Activated naive CD4-positive, alpha-beta T cell treated with anti-CD3 and anti-CD28 coated beads, Interleukin-2, amount 50 U/mL, for 24 hours (primary cell): ENCODE results near the gene ALDH3B2.
"Not testable (repeated sequence)": the region's sequence is repeated elsewhere in the genome, so short reads cannot be mapped to it uniquely, and the experiment has no call there.

ENCODE experiments used
- H3K27ac Mint-ChIP-seq: one replicate; pipeline ENCODE4 v1.8.0; 2021; ENCODE audit warnings: mild to moderate bottlenecking, mixed read lengths
- H3K27me3 Mint-ChIP-seq: one replicate; pipeline ENCODE4 v1.8.0; 2021; ENCODE audit warnings: mixed read lengths
- H3K36me3 Mint-ChIP-seq: one replicate; pipeline ENCODE4 v1.8.0; 2021; ENCODE audit warnings: mixed read lengths
- H3K4me1 Mint-ChIP-seq: one replicate; pipeline ENCODE4 v1.8.0; 2021; ENCODE audit warnings: mixed read lengths
- H3K4me3 Mint-ChIP-seq: one replicate; pipeline ENCODE4 v1.8.0; 2021; ENCODE audit warnings: mild to moderate bottlenecking, mixed read lengths
- H3K9me3 Mint-ChIP-seq: one replicate; pipeline ENCODE4 v1.8.0; 2021; ENCODE audit warnings: mixed read lengths

Gene ALDH3B2

DNA sequence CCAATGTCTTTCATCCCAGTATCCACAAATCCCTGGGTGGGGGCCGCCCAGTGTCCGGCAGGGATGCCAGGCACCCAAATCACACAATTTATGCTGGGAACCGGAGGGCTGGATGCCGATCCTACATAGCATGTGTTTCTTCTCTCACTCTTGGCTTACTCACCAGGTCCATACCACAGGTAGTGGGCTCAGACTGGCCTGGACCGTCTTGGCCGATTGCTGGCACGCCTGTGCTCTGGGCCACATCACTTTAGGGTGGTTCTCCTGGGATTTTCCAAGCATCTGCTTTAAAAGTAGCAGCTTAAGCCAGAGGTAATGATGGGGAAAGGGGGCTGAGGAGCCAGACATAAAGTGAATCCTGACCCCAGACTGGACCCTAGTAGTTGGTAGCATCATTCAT, 22.6 kb upstream of the ALDH3B2 start:
- Mint-ChIP-seq H3K36me3 (no peaks in the 10 kb centered on the region), H3K9me3 (no peaks in the 10 kb centered on the region), H3K4me3 (no peak overlapping the region), H3K27ac (no peak overlapping the region), H3K27me3 (no peaks in the 10 kb centered on the region), H3K4me1 (no peaks in the 10 kb centered on the region)

DNA sequence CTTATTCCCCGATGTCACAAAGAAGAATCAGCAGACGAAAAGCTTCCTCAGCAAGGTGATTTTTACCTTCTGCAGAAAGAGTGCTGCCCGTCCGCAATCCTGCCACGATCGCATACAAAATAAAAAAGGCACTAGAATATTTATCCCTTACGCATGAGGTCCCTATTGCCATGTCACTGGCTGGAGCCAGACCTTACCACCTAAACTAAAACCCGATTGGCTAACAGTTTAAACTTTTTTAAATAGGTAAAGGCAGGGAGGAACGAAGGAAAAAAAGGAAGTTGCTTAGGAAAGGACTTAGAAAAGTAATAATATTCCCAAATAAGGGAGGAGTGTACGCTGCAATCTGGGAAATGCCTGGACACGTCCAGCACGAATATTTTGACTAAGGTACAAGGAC, 21.2 kb upstream of the ALDH3B2 start:
- H3K36me3 Mint-ChIP-seq, result no peaks in the 10 kb centered on the region
- no peak overlapping the region for H3K4me3 Mint-ChIP-seq
- no peaks in the 10 kb centered on the region for H3K27me3 Mint-ChIP-seq
- no peaks in the 10 kb centered on the region for H3K9me3 Mint-ChIP-seq
- H3K4me1 Mint-ChIP-seq, result no peaks in the 10 kb centered on the region
- H3K27ac Mint-ChIP-seq, result no peak overlapping the region

DNA sequence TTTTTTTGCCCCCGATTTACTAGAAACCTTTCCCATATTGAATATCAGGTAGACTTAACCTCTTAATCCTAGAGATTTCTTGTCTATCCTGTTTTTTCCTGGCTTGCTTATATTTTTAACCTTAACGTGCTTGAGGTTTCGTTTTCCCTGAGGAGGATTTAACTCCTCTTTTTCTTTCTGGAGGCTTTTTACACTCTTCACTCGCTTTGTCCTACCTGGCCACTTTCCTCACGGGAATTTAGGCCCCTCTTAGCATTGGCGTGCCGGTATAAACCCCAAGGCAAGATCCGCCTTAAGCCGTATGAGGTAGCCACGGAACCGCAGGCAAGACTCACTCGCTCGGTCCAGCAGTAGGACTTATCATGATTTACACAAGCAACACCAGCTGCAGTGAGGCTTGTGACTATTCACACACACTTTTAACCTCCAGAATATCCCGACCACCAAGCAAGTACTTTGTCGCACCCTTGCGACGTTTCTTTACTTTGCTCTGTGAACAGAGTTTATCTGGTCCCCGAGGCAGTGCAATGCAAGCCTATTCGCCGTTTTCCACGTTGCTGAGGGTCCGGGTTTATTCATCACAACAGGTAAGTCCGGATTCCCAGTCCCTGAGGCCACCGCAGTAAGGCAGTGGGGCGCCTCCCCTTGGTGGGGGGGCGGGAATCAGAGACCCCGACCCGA, 20.6 kb upstream of the ALDH3B2 start:
- H3K4me3 Mint-ChIP-seq, result no peak overlapping the region
- no peaks in the 10 kb centered on the region for H3K27me3 Mint-ChIP-seq
- H3K9me3 Mint-ChIP-seq, result no peaks in the 10 kb centered on the region

DNA sequence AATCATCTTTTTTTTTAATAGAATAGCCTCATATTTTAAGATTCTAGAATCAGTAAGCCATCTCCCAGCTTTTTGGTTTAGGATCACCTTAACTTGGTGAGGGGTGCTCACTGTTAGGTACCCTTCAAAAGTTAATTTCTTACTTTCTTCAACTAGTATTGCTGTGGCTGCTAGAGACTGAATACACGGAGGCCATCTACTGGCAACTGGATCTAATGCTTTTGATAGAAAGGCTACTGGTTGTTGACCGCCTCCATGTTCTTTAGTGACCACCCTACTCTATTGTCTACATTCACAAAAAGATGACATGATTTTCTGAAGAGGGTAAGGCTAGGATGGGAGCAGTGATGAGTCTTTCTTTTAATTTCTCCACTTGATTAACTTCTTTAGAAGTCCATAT, 16.7 kb upstream of the ALDH3B2 start:
- H3K27me3 Mint-ChIP-seq, result peaks cover 3% of the 10 kb centered on the region
- H3K36me3 Mint-ChIP-seq, result no peaks in the 10 kb centered on the region
- no peaks in the 10 kb centered on the region for H3K4me1 Mint-ChIP-seq
- H3K9me3 Mint-ChIP-seq, result no peaks in the 10 kb centered on the region
- H3K4me3 Mint-ChIP-seq, result no peak overlapping the region
- no peak overlapping the region for H3K27ac Mint-ChIP-seq

More for the DNA sequence above, 20.6 kb upstream of the ALDH3B2 start:
- Mint-ChIP-seq H3K27ac (no peak overlapping the region), H3K4me1 (no peaks in the 10 kb centered on the region), H3K36me3 (no peaks in the 10 kb centered on the region)

DNA sequence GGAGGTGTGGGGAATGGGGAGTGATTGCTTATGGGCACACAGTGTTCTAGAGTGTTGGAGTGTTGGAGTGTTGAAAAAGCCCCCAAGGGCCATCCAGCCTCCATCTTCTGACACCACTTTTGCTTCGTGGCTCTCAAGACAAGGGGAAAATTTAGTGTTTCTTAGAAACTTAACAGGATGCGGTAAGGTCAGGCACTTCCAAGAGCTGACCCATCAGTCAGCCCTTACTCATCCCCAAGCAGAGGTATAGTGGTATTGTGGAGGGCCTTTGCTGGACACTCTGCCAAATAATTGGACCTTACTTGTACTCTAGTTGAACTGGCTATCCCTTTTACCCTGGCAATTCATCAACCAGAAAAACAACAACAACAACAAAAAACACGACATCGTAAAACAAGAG, 14.8 kb upstream of the ALDH3B2 start:
- H3K27me3 Mint-ChIP-seq, result peaks cover 6% of the 10 kb centered on the region
- H3K36me3 Mint-ChIP-seq, result no peaks in the 10 kb centered on the region
- peak overlapping the region; percentile 42 for H3K27ac Mint-ChIP-seq
- no peak overlapping the region for H3K4me3 Mint-ChIP-seq
- H3K9me3 Mint-ChIP-seq, result no peaks in the 10 kb centered on the region
- no peaks in the 10 kb centered on the region for H3K4me1 Mint-ChIP-seq

DNA sequence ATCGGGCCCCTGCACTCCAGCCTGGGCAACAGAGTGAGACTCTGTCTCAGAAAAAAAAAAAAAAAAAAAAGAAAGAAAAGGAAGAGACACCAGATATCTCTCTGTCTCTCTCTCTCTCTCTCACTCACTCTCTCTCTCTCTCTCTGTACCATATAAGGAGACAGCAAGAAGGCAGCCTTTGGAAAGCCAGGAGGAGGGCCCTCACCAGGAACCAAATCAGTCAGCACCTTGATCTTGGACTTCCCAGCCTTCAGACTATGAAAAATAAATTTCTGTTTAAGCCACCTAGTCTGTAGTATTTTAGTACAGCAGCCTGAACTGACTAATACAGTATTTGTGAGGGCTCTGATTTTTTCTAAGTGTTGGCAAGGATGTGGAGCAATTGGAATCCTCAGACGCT, 13.6 kb upstream of the ALDH3B2 start:
- no peak overlapping the region for H3K4me3 Mint-ChIP-seq
- H3K9me3 Mint-ChIP-seq, result no peaks in the 10 kb centered on the region
- no peak overlapping the region for H3K27ac Mint-ChIP-seq
- no peaks in the 10 kb centered on the region for H3K36me3 Mint-ChIP-seq
- peaks cover 6% of the 10 kb centered on the region for H3K27me3 Mint-ChIP-seq
- H3K4me1 Mint-ChIP-seq, result no peaks in the 10 kb centered on the region

DNA sequence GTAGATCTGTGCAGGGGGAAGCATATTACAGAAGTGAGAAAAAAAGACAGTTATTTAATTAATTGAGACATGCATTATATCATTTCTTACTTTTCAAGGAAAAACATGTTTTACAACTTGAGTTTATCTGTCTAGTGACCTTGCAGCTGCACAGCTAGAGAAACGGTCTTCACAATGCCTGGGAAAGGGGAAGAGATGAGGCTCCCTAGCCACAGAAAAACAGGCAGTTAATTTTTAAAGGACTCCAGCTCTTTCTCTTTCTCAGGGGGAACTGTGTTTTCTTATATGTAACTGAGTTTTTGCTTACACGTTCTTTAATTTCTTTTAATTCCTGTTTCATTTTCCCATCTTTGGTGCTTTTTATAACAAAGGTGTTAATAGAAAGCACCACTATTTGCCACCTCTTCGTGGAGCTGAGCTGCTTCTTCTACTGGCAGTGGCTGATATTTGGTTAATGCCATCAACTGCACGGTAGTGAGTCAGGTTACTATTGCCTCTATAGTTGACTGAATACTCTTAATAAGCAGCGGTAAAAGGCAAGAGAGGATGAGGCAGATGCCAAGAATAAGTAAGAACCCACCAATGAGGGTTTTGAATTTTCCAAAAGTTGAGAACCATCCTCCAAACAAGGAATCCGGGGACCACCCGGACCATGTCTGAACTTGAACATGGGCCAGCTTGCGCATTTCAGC, 11.4 kb upstream of the ALDH3B2 start:
- H3K9me3 Mint-ChIP-seq, H3K27me3 Mint-ChIP-seq, H3K36me3 Mint-ChIP-seq, H3K4me3 Mint-ChIP-seq, H3K27ac Mint-ChIP-seq, H3K4me1 Mint-ChIP-seq: not testable (repeated sequence)

DNA sequence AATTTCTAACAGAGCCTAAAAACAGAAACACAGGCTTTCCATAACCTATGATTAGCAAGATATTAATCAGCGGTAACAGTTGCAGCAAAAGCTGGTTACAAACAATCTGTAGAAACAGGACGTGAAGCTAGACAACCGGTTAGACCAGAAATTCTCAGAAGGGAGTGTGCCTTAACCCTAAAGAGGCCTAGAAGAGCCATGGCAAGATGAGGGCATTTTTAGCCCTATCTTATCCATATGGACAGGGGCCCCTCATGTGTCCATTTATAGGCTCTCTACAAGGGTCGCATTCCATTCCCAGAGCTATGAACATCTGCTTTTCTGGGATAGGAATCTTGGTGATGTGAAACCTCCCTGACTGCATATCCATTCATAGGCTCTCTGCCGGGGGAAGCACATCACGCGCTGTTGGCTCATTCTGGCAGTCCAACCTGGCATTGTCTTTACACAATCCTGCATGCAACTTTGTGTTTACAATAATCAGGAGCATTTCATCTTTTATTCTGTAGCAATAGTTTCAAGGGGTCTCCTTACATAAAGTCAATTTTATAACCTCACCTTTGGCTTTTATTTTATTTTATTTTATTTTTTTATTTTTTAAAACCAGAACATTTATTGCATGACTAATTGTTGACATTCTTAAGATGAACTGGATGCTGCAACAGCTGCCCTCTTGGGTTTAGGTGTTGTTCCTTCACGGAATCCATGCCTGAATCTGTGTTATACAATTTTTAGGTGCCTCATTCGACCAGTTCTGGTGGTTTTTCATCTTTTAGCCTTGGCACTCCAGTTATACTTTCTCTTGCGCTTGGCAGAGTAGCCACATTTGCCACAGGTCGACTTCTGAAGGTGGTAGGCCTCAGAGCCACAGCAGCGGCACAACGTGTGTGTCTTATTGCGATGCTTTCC, 8.0 kb upstream of the ALDH3B2 start:
- not testable (repeated sequence) for H3K4me1 Mint-ChIP-seq, H3K27ac Mint-ChIP-seq, H3K27me3 Mint-ChIP-seq, H3K36me3 Mint-ChIP-seq, H3K4me3 Mint-ChIP-seq, H3K9me3 Mint-ChIP-seq

DNA sequence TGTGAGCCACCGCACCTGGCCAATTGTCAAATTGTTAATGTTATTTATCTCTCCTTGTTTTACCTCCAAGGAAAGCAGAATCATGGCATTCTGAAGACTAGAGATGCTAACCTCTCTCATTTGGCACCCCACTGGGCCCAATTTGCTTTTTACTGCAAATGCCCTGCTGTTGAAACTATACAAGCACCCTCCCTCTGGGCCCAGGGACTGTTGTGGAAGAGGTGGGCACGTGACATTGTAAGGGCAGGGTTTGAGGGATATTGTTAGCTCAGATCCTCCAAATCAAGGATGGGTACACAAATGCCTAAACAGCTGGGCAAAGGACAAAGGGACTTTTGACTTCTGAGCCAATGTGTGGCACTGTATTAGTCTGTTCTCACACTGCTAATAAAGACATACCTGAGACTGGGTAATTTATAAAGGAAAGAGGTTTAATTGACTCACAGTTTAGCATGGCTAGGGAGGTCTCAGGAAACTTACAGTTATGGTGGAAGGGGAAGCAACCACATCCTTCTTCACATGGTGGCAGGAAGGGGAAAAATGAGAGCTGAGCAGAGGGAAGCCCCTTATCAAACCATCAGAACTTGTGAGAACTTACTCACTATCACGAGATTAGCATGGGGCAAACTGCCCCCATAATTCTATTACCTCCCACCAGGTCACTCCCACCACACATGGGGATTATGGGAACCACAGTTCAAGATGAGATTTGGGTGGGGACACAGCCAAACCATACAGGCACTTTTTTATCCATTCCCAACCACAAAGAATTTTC, 6.5 kb upstream of the ALDH3B2 start:
- Mint-ChIP-seq H3K27me3 (peaks cover 2% of the 10 kb centered on the region), H3K9me3 (no peaks in the 10 kb centered on the region), H3K4me1 (no peaks in the 10 kb centered on the region), H3K4me3 (no peak overlapping the region), H3K36me3 (no peaks in the 10 kb centered on the region), H3K27ac (no peak overlapping the region)

DNA sequence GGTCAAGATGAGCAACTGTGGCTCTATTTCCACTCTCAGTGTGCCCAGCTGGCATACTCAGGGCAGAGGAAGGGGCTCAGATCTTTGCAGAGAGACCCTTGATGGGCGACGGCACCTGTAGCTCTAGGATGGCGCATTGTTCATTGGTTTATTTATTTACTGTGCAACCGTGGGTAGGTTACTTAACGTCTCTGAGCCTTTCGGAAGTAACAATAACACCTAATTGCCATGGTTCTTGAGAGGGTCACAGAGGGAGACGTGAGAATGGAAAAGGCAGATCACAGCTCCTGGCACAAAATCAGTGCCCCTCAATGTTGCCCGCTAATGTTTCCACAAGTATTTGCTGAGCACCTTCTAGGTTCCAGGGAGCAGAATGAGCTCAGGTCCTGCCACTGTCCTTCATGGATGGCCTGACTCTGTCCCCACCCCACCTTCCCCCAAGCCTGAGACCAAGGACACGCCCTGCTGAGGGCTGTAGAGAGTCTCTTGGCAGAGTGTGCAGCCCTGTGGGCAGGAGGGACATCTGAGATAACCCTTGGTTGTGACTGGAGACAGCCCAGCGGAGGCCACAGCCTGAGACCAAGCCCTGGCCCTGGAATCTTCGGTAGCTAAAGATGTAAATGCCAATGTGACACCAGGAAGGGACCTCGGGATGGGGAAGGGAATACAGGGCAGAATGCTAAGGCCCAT, 780 bp upstream of the ALDH3B2 start:
- H3K4me1 Mint-ChIP-seq, result no peaks in the 10 kb centered on the region
- no peaks in the 10 kb centered on the region for H3K9me3 Mint-ChIP-seq
- H3K36me3 Mint-ChIP-seq, result no peaks in the 10 kb centered on the region
- H3K27ac Mint-ChIP-seq, result no peak overlapping the region
- no peaks in the 10 kb centered on the region for H3K27me3 Mint-ChIP-seq
- H3K4me3 Mint-ChIP-seq, result no peak overlapping the region

DNA sequence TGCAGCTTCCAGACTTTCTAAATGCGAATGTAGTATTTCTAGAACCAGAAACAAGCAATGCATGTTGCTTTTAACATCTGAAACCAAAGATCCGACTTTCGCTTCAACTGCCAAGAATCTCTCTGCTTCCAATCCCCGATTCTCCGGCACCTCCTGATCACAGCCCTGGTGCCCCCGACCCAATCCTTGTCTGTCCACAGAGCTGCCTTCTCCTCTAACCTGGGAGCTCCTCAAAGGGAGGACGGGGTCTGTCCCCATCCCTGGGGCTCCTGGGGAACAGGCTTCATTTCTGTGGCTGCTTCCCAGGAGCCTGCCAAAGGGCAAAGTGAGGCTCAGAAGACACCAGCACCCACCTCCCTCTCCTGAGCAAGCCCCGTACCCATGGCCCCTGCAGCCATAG, 521 bp downstream of the ALDH3B2 start:
- Mint-ChIP-seq H3K27ac (no peak overlapping the region), H3K27me3 (no peaks in the 10 kb centered on the region), H3K36me3 (no peaks in the 10 kb centered on the region), H3K9me3 (no peaks in the 10 kb centered on the region), H3K4me1 (no peaks in the 10 kb centered on the region), H3K4me3 (no peak overlapping the region)

DNA sequence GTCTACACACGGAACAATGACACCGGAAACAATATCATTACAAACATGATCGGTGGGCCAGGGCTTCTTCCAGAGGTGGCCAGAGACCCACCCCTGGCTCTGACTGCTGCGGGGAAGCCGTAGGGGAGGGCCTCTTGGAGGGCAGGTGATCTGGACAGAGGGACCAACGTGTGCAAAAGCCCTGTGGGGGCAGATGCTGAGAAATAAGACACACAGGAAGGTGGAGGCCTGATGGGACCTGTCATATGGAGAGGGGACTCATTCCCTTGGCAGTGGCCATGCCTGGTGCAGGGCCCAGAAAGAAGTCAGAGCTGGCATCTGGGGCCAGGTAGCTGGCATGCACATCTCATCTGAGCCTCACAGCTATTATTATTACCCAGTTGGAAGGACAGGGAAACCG, 1.1 kb downstream of the ALDH3B2 start:
- no peaks in the 10 kb centered on the region for H3K27me3 Mint-ChIP-seq

DNA sequence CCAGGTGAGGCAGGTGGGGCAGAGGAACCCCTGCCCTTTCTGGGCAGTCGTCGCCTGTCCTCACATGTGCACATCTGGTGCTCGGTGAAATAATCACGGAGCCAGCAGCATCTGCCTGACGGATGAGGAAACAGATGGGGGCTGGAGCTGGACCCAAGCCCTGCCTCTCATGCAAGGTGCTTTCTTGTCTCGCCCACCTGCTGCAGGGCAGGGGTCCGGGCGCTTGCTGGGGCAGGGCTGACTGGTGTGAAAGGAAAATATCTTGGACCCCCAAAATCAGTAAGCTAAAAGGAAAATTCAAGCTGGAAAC, 3.3 kb downstream of the ALDH3B2 start:
- H3K27me3 Mint-ChIP-seq, result no peaks in the 10 kb centered on the region
- H3K4me3 Mint-ChIP-seq, result no peak overlapping the region
- no peak overlapping the region for H3K27ac Mint-ChIP-seq
- H3K9me3 Mint-ChIP-seq, result no peaks in the 10 kb centered on the region
- no peaks in the 10 kb centered on the region for H3K4me1 Mint-ChIP-seq
- H3K36me3 Mint-ChIP-seq, result no peaks in the 10 kb centered on the region

More for the DNA sequence above, 1.1 kb downstream of the ALDH3B2 start:
- Mint-ChIP-seq H3K27ac (no peak overlapping the region), H3K9me3 (no peaks in the 10 kb centered on the region), H3K4me1 (no peaks in the 10 kb centered on the region), H3K4me3 (no peak overlapping the region), H3K36me3 (no peaks in the 10 kb centered on the region)

DNA sequence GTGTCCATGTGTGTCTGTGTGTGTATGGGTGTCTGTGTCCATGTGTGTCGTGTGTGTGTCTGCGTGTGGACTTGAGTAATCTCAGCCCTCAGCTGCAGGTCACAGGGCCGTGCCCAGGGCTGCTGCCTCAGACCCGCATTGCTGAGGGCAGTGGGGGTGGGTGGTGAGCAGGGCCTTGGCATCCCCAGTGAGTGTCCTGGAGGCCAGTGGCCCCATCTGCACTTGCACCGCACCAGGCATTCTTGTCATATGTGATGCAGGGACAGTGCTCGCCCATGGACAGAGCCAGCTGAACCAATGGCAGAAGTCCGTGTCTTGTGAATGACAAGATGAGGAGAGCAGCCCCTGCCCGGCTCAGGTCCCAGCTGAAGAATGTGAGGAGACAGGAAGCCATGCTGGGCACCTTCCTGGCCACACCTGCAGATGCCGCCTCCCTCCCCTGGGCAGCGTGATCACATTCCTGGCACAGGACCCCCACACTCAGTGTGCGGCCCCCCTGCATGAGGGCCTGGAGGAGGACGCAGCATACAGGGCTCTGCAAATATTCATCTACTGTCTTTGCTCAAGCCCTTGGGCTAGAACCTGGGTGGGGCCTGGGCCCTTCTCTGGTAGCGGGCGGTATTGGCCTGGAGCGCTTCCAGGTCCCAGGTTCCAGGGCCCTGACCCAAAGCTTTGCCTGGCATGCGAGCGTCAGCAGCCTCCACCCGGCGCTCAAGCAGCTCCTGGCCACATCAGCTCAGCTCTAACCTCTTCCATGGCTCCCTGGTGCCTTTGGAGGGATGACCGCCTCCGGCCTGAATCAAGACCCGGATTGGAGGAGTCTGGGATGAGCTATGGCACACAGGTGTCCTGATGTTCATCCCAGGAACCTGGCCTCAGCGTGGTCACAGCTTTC, 3.9 kb downstream of the ALDH3B2 start:
- H3K27me3 Mint-ChIP-seq, result no peaks in the 10 kb centered on the region
- no peaks in the 10 kb centered on the region for H3K9me3 Mint-ChIP-seq
- H3K4me3 Mint-ChIP-seq, result no peak overlapping the region
- H3K36me3 Mint-ChIP-seq, result no peaks in the 10 kb centered on the region
- H3K27ac Mint-ChIP-seq, result no peak overlapping the region
- H3K4me1 Mint-ChIP-seq, result no peaks in the 10 kb centered on the region
